Fibroblast of skin of scalp (primary cell): ENCODE results near the gene DAPK1.
A peak's percentile ranks its signal among the peaks of the same experiment; 100 is the strongest.

Source experiments
- DNase-seq: peaks from one replicate; pipeline ENCODE4 v3.0.0-alpha.2; 2013

The DAPK1 gene

DNA sequence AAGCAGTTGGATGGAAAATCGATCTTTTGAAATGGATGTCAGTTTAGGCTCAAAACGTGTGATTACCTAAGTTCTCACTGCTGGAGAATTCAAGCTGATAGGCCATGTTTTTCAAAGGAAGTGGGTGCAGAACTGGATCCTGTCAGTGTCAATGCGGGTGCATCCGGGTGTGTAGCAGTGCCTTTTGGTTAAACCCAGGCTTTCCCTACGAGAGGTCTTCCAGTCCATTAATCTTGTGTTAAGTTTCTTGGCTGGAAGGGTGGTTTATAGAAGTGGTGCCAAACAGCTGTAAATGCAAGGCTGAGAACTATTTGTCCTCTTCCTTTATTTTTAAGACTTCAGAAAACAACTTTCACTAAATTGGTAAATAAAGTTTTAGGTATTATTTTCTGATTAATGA is 71.9 kb downstream of the DAPK1 start:
- DNase-seq = no peak

DNA sequence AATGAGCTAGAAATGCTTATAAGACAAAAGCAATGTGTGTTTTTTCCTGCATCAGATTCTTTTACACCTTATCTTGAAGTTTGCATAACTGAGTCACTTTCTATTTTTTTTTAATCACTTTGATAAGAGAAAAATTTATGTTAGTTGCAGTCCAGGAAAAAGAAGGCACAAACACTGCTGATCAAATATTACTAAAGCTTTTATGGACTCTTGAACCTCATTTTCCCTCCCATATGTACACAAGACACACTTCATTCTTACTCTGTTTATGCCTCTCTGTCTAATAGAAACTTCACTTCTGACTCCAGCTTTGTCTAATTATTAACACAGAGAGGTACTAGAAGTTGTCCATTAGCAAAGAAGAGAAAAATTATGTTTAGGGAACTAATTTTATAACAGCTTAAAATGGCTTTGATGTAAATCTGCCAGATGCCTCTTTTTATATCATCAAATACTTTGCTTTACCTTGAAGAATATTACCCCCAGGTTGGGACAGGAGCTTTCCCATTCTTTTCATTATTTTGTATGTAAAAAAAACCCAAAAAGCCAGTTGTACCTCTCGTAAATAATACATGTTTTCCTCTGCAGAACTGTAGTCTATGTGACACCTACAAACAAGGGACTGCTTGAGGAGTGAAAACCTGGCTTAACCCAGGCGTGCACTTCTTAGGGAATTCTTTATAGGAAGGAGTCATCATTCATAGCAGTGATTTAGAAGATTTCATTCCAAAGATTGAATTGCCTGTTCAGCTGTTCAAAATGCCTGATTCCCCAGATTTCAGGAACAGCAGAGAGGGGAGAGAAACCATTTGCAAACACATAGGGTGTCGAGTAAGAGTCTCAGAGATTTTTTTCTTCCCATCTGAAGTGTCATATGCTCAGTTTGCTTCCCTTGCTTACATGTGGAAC is 72.6 kb downstream of the DAPK1 start:
- no peak for DNase-seq

DNA sequence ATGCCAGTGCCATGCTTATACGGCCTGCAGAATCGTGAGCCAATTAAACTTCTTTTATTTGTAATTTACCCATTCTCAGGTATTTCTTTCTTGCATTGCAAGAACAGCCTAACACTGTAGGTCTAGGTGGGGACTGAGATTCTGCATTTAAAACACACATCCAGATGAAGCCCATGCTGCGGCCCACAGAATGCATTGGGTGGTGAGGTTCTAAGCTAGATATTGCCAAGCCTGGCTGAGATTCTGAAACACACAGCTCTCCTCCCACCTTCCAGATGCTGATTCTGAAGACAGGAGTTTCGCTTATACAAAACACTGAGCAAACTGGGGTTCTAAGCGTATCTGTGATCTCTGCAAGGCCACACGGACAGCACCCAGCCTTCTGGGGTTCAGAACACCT is 75.1 kb downstream of the DAPK1 start:
- DNase-seq = no peak

DNA sequence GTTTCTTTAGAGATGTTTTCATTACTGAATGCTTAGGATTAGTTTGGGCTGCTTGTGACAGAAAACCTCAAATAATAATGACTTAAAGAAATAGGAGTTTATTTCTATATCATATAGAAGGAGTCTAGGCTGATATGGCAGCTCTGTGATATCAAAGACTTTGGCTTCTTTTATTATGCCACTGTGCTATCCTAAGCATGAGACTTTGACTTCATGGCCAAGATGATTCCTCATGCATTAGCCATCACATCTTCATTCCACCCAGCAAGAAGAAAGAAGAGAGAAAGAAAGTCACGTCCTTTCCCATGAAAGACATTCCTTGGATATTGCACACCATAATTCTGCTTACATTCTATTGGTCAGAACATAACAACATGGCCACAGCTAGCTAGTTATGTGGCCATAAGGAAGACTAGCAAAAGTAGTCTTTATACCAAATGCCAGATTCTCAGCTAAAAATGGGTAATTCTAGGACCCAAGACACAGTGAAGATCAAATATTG is 76.2 kb downstream of the DAPK1 start:
- peak; percentile 40 for DNase-seq

DNA sequence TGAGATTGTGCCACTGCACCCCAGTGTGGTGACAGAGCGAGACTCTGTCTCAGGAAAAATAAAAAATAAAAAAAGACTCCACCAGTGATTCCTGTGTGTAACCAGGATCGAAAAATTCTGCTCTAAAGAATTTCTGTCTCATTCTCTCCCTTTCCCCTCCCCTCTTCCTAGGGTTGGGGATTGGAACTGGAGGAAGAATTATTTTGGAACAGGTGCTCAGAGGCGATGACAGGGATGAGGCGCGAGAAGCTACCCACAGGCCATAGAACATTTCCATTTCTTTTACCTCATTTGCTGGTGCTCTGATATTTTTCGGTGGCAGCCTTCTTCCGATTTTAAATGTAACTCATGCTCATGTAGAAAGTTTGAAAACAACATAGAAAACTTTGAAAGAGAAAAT is 80.1 kb downstream of the DAPK1 start:
- DNase-seq = no peak

DNA sequence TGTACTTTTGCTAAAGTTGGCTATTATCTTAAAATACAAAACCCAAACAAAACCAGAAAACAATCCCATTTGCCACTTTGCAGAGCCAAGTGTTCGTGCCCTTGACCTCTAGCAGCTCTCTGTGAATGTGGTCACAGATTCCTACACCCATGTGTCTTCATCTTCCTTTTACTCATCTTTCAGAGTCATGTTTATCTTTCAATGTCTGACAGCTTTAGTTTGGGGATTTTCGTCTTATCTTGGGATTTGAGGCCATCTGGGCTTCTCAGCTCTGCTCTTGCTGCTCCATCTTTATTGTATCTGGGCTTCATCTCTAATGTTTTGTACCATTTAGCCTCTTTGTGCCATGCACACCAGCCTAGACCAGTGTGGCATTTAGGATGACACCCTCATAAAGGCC is 81.0 kb downstream of the DAPK1 start:
- DNase-seq = no peak

DNA sequence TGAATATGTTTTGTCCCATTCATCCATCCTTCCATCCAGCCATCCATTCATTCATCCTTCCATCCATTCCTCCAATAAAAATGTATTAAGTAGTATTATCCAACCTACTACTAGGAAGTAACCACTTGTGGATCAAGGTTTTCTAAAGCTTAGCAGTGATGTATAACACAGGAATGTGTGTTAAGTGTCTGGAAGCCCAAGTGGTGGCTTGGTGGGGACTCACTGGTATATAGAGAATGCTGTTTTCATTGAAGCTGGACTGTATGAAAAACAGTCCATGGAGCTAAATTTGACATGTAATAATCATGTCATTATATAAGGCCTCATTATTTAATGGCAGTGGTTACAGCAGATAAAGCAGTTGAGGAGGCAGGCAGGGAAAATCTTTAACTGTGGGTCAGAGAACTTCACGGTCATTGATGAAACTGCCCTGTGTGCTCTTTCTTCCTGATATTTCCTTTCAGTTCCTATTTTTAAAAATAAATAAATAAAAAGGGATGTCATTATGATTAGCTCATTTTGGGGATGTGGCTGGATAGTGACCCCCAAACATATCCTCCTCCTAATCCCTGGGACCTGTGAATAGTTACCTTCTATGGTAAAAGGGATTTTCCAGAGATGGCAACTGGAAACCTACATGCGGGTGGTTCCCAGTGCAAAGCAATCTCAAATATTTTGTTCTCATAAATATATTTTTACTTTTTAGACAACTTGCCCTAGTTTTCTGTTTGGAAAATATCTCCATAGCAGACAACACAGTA is 82.3 kb downstream of the DAPK1 start:
- peak; percentile 44 for DNase-seq

DNA sequence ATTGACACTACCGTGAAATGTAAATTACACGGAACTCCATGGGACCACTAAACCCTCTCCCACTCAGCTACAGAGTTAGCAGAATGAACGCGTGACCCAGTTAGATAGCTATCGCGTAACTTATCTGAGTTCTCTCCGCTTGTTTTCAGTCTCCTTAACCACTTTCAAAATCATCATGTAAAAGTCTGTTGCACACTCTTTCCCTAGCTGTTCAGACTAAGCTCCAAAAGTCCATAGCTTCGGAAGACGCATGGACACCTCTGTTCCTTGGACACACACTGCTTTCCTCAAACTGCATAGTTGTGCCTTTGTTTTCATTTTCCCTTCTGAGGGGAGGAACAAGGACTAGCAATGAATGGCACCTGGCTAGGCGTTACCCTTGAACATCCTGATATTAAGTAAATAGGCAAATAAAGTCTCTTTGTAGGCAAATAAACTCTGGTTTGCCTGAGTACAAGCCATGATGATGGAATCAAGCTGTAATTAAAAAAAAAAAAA is 83.3 kb downstream of the DAPK1 start:
- no peak for DNase-seq

DNA sequence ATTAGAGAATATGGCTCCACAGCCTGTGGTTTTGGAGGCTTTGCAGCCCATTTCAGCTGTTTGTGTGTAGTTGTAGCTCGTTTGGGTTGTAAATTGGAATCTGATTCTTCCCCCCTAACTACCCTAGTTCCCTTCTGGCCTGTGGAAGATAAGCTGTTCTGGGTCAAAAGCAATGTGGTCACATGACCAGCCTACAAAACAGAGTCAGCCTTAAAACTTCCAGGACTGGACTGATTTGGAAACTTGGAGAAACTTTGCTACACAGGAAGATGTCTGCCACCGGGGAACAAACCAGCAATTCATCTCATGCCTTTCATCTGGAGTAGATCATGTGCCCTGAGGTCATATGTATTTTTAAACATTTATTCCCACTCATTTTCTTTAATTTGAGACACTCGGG is 83.8 kb downstream of the DAPK1 start:
- no peak for DNase-seq

DNA sequence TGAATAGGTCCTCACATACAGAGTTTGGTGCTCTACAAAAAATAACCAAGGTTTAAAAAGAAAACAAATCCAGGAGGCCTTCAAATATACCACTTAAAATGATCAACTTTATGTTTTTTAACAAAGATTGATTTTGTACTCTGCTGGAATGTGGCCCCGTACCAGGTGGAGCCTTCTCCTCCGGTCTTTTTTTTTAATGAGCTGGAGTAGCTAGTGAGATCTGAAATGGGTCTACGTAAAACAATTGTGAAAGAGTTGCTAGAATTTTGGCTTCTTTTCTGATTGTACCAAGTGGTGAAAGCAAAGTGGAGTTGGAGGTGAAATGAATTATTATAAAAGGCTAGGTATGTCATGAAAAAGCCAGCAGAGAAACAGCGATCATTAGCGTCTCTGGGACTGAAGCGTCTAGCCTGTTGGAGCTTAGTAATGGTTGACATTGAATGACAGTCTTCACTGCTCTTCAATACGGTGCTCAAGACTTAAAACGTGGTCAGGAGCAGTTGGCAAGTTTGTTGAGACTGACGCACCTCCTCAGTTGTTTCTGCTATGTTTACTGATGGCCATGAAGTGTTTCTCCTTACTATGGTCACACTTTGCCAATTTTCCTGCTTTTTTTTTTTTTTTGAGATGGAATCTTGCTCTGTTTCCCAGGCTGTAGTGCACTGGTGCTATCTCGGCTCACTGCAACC is 84.4 kb downstream of the DAPK1 start:
- no peak for DNase-seq

DNA sequence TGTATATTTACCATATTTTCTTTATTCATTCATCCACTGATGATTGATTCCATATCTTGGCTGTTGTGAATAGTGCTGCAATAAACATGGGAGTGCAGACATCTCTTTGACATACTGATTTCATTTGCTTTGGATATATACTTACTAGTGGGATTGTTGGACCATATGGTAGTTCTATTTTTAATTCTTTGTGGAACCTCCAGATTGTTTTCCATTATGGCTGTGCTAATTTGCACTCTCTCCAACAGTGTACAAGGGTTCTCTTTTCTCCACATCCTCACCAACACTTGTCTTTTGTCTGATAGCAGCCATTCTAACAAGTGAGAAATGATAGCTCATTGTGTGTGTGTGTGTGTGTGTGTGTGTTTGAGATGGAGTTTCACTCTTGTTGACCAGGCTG is 86.7 kb downstream of the DAPK1 start:
- no peak for DNase-seq

DNA sequence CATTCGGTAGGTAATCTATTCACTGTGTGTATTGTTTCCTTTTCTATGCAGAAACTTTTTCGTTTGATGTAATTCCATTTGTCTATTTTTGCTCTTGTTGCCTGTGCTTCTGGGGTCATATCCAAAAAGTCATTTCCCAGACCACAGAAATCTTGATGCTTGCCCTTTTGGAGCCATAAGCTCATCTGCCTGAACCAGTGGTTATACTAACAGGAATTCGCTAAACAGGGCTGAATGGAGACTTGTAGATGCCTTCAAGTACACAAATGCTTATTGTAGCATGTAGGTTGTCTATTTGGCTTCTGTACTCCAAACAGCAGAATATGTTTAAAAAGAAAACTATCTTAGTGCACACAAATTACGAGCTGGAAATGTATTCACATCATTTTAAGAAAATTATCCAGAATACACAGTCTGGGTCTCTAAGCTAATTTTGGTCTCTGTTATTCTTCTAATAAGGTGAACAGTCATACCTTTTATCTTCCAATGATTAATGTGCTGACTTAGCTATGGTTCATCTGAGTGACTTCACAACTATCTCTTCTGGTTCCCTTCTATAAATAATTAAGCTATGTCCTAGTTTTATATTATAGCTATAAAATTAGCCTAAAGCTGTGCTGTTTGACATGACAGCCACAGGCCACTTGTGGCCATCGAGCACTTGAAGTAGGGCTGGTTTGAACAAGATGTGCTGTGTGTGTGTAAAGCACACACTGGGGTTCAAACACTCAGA is 87.6 kb downstream of the DAPK1 start:
- no peak for DNase-seq

DNA sequence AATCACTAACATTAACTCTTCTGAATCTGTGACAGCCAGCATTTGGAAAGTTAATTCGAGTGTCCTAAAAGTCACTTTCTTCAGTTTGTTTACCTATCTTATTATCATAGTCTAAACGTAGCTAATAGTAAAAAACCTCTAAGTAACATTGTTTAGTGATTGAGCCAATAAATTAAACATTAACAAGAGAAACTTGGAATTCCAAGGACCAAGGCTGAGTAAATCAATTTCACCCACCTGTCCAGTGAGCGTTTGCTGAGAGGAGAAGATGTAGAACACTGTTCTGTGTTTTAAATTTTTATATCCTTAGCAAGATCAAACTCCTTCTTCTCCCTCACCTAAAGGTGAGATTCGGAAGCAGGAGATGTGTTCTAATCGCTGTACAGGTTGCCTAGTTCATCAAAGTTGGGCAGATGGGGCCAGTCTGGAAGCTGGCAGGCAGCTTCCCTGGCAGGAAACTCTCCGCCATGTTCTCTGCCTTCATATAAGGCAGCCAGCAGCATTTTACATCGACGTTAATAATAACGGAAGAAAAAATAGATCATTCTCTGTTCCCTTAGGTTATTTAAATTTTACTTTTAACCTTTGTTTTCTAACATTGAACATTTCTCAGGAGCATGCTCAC is 89.2 kb downstream of the DAPK1 start:
- DNase-seq = no peak

DNA sequence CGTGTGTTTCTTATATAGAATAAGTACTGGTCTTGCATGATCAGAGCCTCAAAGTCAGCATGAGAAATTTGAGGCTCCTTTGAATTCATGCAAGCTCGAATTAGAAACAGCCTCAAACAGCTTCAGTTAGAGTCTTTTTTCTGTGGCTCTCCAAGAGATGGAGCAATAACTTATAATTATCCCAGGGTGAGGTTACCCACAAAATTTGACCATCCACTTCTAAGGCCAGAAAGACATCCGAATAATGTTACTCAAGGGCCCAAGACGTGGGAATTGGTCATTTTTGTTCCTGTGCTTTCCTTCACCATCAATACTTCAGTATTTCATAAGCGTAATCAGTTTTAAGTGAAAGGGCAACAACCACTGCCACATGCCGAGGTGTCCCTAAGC is 89.7 kb downstream of the DAPK1 start:
- DNase-seq = no peak

DNA sequence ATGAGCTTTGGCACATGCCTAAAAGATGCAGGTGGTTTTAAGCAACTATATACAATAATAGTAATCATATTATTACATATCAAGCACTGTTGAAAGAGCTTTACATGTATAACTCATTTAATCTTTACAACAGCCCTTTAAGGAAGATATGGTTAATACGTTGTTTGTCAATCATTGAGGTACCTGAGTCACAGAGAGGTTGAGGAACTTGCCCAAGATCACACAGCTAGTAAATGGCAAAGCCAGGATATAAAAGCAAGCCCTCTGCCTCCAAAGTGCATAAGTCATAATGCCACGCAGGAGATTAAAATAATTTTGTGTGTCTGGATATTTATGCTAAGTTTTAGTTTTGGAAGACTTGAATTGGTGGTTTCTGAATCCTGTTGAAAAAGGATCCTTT is 90.2 kb downstream of the DAPK1 start:
- DNase-seq = no peak

DNA sequence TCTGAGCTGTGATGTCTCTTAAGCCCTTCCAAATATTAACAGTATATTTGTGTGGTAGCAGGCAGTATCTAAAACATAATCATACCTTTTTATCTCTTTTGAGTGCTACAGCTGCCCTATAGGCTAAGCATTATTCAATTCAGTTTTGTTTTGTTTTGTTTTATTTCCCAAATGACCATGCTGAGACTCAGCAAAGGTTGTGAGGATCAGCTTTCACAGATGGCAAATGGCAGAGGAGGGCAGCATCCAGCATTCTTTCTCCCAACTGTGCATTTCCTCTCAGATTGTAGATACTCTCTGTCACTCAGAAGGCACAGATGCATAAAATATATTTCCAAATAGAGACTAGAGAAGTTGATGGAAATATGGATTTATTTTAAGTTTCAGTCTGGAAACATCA is 90.7 kb downstream of the DAPK1 start:
- no peak for DNase-seq

DNA sequence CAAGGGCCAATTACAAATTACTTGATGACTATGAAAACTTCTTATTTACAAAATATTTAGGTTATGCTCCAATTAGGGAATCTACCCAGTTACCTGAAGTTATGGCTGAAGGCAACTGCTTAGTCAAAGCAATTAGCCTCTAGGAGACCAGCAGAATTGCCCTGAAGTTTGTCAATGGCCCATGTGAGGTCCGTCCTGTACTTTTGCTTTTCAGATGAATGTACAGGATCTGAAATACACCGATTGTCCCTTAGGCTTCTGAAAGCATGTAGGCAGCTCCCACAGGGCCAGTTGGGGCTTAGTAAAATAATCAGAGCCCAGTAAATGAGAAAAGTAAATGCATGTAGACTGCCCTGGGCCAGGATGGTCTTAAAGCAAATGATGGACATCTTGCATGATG is 93.3 kb downstream of the DAPK1 start:
- no peak for DNase-seq

DNA sequence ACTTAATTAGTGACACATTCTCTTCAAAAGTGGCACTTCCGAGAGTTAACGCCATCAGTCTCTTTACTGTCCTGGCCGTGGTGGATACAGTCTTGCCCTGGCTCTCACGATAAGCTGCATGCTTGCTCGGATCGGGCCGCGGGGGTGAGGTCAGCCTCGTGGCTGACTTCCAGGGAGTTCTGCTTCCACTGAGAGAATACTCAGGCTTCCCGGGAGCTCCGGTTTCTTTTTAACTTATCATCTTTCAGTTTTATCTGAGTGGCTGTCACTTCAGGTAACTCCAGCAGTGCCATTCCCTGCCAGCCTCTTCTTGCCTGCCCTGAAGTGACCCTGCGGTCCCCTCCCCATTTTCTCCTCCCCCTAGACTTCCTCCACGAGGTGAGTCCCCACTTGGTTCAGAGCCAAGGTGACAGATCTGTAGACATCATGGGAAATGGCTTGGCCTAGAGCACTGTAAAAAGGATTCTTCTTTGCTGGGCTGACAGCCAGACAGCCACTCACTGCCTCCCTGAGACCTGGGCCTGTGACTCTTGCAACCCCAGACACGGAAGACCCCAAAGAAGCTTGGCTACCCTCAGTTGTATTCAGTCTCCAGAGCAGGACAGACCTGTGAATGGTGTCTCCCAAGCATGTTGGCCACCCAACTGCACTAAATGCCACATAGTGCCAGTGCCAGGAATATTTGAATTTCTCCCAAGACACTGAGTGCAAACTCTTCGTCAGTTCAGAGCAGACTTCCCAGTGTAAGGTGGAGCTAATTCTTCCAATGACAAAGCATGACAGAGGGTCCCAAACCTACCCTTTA is 95.1 kb downstream of the DAPK1 start:
- DNase-seq = peak; percentile 32

DNA sequence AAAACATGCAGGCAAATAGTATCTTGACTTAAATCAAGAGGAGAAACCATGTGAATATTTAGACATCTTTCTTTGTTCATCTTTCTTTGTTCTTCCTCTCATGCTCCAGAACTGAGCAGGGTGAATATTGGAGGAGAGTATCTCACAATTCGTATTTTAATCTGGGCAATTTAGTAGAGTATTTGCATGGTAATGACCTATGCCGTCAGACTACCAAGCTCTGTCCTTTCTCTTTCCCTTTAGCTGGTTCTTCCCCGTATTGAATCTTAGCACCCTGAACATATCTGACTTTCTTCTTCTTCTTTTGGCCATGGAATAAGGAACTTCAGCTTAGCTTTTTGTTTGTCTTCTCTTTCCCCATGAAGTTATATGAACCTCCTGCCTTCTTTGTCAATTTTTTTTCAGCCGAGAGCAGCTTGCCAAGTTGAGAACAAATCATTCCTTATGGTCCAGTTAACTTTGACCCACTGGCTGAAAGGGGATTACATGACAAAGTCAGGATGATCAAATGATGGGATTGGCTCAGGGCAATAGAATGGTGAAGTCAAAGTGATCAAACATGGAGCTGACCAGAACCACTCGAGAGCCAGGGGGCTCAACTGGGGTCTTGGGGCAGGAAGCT is 95.8 kb downstream of the DAPK1 start:
- no peak for DNase-seq

DNA sequence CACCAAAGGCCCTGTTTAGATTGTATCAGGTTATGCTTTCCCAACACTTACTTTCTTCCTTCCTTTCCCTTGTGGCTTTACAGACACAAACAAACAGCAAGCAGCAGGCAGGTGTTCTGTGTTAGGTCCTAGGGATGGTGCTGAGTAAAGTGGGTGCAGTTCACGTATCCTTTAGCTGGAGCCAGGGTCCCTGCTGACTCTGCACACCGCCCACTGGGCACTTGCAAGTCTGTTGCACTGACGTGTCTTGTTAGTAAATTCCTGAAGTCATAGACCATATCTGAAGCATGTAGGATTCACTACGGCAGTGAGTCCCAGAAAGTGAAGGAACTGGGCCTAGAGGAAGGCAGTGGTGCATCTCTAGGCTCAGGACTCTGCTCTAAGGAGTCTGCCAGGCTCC is 96.5 kb downstream of the DAPK1 start:
- DNase-seq = peak; percentile 69

DNA sequence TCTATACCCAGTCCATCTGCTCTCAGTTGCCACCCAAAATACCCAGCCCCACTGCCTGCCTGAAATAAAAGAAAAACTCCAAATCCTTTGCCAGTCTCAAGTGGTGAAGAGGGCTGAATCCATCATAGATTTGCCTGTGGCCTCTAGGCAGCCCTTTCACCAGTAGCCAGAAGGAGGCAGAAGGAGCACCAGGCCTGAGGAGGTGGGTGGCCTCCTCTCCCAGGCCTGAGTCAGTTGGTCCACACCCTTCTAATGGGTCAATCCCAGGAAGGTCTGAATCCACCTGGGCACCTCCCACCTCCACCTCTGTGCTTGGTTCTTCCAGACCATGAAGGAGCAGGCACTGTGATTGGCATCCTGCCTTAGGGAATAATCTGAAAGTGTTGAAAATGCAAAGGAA is 97.0 kb downstream of the DAPK1 start:
- no peak for DNase-seq
